MM.1S (cell line): ENCODE data around the gene SLC9A2.

Source experiments
- CTCF ChIP-seq: fragments of 300-600 bp; sonication (generic); IDR thresholded peaks from 2 replicates; pipeline ENCODE4 v1.5.1; 2016; ENCODE audit warnings: antibody characterized with exemption, low read length, mixed read lengths
- EZH2 ChIP-seq: fragments of 300-600 bp; sonication (generic); optimal IDR thresholded peaks from 2 replicates; pipeline ENCODE3; 2017; ENCODE audit warnings: low read depth, mild to moderate bottlenecking, antibody characterized with exemption, low read length, mixed read lengths
- EZH2phosphoT487 ChIP-seq: fragments of 300-600 bp; sonication (generic); IDR thresholded peaks from 2 replicates; pipeline ENCODE4 v1.6.1; 2018; ENCODE audit warnings: antibody characterized with exemption, low read length

- TF ChIP-seq CTCF (peak; percentile 37), EZH2phosphoT487 (no peak), EZH2 (no peak)
Observed at GRCh38 chr2:102703748-102704147, 84.4 kb downstream of the SLC9A2 start.
